Fibroblast of lung (primary cell): ENCODE data around the gene SCN1A.

ENCODE experiments used
- EZH2 ChIP-seq: IDR thresholded peaks from 2 replicates; pipeline ENCODE4 v1.5.1; 2012; ENCODE audit warnings: low read length, control low read depth, mild to moderate bottlenecking; ENCODE audit errors: missing control alignments
- TF ChIP-seq, protein P1 (sequence below), 2 donors: IDR thresholded peaks in 1 of 2; conservative IDR thresholded peaks in 1 of 2; 1 replicate in 1 of 2; 2 replicates in 1 of 2; pipeline ENCODE4 v1.5.1; 2011 to 2012; ENCODE audit warnings: low read length in 2 of 2, control low read depth in 1 of 2, inconsistent platforms in 1 of 2, low read depth in 1 of 2, mild to moderate bottlenecking in 1 of 2

DNA sequence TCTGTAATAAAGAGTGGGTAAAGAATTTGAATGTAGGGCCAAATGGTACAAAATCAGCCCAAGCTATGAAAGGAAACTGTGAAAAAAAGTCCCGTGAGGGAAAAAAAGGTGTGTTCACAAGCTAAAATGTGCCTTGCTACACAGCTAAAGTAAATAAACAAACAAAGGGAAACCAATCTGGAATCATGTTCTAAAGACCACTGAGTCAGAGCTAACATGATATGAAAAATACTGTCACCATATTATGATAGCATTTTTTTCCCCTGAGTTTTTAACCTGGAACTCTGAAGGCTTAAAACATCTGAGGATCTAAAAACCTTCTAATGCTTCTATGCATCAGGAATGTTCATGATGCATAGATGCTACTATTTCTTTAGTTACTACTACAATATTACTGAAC, 58.8 kb downstream of the SCN1A start:
- TF ChIP-seq EZH2, result no peak
- TF ChIP-seq, protein P1, sequence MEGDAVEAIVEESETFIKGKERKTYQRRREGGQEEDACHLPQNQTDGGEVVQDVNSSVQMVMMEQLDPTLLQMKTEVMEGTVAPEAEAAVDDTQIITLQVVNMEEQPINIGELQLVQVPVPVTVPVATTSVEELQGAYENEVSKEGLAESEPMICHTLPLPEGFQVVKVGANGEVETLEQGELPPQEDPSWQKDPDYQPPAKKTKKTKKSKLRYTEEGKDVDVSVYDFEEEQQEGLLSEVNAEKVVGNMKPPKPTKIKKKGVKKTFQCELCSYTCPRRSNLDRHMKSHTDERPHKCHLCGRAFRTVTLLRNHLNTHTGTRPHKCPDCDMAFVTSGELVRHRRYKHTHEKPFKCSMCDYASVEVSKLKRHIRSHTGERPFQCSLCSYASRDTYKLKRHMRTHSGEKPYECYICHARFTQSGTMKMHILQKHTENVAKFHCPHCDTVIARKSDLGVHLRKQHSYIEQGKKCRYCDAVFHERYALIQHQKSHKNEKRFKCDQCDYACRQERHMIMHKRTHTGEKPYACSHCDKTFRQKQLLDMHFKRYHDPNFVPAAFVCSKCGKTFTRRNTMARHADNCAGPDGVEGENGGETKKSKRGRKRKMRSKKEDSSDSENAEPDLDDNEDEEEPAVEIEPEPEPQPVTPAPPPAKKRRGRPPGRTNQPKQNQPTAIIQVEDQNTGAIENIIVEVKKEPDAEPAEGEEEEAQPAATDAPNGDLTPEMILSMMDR (conservative IDR thresholded peaks at IDR 0.05 in 1 of 2, IDR thresholded peaks at IDR 0.05 in 1 of 2; ENCODE audit: low read depth in 1 of 2, low read length in 2 of 2), result no peak
